AG09309 (cell line): ENCODE results near the gene CHRM2.
"Not testable (repeated sequence)": the region's sequence is repeated elsewhere in the genome, so short reads cannot be mapped to it uniquely, and the experiment has no call there.

Experiments
- DNase-seq: peaks from one replicate; pipeline ENCODE4 v3.0.0-alpha.2; 2010; ENCODE audit warnings: low read depth
- H3K4me3 ChIP-seq: 2 replicates; pipeline ENCODE4 v1.5.1; 2011; ENCODE audit warnings: mild to moderate bottlenecking, low read depth, low read length, moderate library complexity; ENCODE audit not compliant: control insufficient read depth
- TF ChIP-seq, protein P1 (sequence below): IDR thresholded peaks from 2 replicates; pipeline ENCODE4 v1.5.1; 2011; ENCODE audit warnings: mild to moderate bottlenecking, low read depth, low read length, inconsistent platforms; ENCODE audit not compliant: insufficient read depth, control insufficient read depth; ENCODE audit errors: missing control alignments

Gene CHRM2

DNA sequence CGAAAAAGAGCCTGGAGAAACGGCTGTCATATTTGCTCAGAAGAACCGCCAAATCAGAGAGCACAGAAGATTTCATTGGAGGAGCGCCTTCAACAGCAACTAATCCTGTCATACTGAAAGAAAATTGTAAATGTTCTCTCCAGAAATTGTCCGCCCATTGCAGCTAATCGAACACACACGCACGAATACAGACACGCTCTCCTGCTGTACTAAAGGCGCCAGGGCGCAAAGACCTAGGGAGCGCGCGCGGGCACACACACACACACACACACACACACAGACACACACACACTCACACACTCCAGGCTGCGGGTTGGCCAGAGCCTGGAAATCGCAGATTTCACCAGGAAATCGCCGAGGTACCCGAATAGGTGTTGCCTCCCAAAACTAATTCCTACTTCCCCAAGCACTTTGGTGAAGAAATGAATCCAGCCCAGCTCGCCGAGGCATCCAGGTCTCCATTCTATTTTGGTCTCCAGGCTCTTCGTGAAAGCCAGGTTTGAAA is at the start of gene CHRM2:
Gene CHRM2, plus strand, starts transcription at position 157 of the 505 bp plus-strand sequence. CDS start 146,214 bp downstream, outside the sequence.
- peak within 1 kb of the TSS; percentile 78 for H3K4me3 ChIP-seq
- TF ChIP-seq, protein P1, sequence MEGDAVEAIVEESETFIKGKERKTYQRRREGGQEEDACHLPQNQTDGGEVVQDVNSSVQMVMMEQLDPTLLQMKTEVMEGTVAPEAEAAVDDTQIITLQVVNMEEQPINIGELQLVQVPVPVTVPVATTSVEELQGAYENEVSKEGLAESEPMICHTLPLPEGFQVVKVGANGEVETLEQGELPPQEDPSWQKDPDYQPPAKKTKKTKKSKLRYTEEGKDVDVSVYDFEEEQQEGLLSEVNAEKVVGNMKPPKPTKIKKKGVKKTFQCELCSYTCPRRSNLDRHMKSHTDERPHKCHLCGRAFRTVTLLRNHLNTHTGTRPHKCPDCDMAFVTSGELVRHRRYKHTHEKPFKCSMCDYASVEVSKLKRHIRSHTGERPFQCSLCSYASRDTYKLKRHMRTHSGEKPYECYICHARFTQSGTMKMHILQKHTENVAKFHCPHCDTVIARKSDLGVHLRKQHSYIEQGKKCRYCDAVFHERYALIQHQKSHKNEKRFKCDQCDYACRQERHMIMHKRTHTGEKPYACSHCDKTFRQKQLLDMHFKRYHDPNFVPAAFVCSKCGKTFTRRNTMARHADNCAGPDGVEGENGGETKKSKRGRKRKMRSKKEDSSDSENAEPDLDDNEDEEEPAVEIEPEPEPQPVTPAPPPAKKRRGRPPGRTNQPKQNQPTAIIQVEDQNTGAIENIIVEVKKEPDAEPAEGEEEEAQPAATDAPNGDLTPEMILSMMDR = peak; percentile 3
- DNase-seq = peak; percentile 29

DNA sequence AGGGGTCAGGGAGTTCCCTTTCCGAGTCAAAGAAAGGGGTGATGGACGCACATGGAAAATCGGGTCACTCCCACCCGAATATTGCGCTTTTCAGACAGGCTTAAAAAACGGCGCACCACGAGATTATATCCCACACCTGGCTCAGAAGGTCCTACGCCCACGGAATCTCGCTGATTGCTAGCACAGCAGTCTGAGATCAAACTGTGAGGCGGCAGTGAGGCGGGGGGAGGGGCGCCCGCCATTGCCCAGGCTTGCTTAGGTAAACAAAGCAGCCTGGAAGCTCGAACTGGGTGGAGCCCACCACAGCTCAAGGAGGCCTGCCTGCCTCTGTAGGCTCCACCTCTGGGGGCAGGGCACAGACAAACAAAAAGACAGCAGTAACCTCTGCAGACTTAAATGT is 37.1 kb upstream of the CHRM2 start:
- not testable (repeated sequence) for H3K4me3 ChIP-seq, DNase-seq

DNA sequence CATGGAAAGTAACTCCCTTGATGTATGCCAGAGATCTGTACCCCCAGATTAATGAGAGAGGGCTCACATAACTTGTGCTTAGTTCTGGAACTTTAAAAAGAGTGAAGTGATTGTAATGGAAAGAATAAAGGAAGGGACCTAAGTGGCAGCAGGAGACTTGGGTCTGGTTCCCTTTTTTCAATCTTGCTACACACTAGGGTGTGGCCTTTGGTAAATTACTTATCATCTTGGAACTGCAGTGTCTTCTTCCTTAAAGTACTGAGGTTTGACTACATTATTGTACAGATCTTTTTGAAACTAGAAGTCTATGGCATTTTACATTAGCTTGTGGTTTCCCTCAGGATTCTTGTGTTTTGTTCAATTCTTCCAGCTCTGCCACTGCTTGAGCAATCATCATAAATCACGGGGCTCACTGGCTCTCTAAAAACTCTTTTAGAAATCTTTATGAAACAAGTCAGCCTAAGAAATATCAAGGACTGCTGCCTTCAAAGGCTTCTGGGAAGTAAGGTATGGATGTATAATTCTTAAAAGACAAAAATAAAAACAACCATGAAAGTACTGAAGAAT is 22.5 kb upstream of the CHRM2 start:
- TF ChIP-seq, protein P1 = no peak
- no peak overlapping the region for H3K4me3 ChIP-seq
- peak; percentile 37 for DNase-seq

DNA sequence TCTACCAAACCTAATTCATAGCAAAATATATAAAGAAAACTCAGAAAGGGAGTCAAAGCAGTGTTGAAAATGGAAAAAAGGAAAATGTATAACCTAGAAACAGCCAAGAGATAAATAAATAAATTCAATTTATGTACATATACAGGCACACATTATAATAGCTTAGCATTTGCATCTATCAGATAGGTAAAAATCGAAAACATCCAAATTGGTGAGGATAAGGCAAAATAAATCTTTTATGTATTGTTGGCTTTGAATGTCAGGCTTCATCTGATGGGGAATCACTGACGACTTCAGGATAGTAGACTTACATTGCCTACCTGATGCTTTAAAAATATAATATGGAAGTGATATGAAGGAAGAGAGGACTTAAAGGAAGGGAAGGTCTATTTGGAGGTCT is 20.6 kb upstream of the CHRM2 start:
- TF ChIP-seq, protein P1 = no peak

DNA sequence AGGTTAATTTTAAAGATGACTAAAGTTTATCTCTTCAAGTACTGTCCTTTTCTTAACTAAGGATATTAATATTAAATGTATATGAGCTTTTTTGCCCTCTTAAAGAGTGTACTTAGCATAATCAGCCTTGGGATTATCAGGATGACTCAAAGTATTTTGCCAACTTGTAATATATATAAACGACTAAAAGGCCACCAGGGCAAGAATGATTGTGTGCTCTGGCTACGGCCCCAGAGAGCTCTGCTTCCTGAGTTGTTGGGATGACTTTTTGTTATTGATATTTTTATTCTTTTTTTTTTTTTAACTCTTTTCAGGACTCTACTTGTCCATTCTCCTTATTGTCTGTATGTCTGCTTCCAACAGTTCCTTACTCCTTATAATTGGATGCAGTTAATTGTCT is 14.8 kb upstream of the CHRM2 start:
- no peak overlapping the region for H3K4me3 ChIP-seq
- TF ChIP-seq, protein P1 = no peak
- DNase-seq = no peak

More for the DNA sequence above, 20.6 kb upstream of the CHRM2 start:
- H3K4me3 ChIP-seq = no peak overlapping the region
- no peak for DNase-seq

DNA sequence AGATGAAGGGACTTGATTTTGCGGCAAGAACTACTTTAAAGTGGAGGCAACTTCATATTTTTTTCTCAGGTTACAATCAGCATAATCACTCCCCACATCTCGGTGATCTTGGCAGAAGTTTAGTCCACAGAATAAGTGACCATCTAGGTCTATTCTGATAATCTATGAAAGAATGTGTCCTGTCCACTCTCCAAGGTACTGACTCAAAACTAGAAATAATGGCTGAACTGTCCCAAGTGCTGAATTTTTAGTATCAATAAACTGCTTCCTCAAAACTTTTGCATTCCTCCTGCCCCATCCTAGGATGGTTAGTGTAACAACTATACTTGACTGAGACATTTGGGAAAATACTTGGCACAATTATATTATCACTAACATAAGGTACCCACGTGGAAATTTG is 10.9 kb upstream of the CHRM2 start:
- no peak overlapping the region for H3K4me3 ChIP-seq
- no peak for DNase-seq
- TF ChIP-seq, protein P1 = no peak

DNA sequence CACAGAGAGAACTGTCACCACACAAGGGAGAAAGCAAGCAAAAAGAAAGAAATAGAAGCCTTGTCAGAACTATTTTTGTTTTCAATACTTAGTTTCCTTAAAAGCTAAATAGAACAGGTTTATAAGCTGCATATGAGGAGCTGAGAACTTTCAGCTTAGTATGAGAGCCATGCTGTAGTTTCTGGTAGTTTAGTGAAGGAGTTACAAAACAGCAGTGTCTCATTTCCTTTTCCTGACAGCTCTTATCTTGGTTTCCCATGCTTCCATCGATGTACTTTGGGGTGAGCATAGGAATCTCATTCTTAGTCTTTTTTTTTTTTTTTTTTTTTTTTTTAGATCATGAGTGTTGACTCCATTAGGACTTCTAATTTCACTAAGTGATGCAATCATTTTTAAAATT is 8.6 kb upstream of the CHRM2 start:
- no peak for DNase-seq
- TF ChIP-seq, protein P1 = no peak

More for the DNA sequence above, 8.6 kb upstream of the CHRM2 start:
- no peak overlapping the region for H3K4me3 ChIP-seq
